ENCODE data around the gene GCAT.

- TF ChIP-seq SMC3 (conservative IDR thresholded peaks at IDR 0.05; ENCODE audit: poor library complexity), result no peak
- TF ChIP-seq CTCF (IDR thresholded peaks at IDR 0.05; ENCODE audit: poor library complexity, severe bottlenecking), result no peak
- no peak for TF ChIP-seq RAD21 (conservative IDR thresholded peaks at IDR 0.05)
- no peak for TF ChIP-seq MXI1 (conservative IDR thresholded peaks at IDR 0.05; ENCODE audit: poor library complexity, severe bottlenecking)
- TF ChIP-seq EP300 (conservative IDR thresholded peaks at IDR 0.05; ENCODE audit: poor library complexity, severe bottlenecking), result no peak
- TF ChIP-seq POLR2AphosphoS5 (IDR thresholded peaks at IDR 0.05), result no peak
These were observed 43.1 kb downstream of the GCAT start for GRCh38 chr22:37850801-37851200.

Measured in neural cell (in vitro differentiated cells).